ENCODE measurements around the gene MYRF.

MYRF gene

GRCh38 chr11:61828379-61828628 is 75.9 kb downstream of the MYRF start:
- DNase-seq: no peak

- DNase-seq: peak; percentile 31
These were observed 76.4 kb downstream of the MYRF start for GRCh38 chr11:61828629-61829407.

- no peak for DNase-seq
These were observed 77.4 kb downstream of the MYRF start for GRCh38 chr11:61829806-61830205.

GRCh38 chr11:61830237-61831105 is 78.0 kb downstream of the MYRF start:
- DNase-seq: peak; percentile 38

- no peak for DNase-seq
These were observed 79.8 kb downstream of the MYRF start for GRCh38 chr11:61832207-61832606.

- DNase-seq: no peak
These were observed 80.3 kb downstream of the MYRF start for GRCh38 chr11:61832754-61833153.

GRCh38 chr11:61833471-61833870 is 81.0 kb downstream of the MYRF start:
- no peak for DNase-seq

GRCh38 chr11:61833926-61834277 is 81.5 kb downstream of the MYRF start:
- DNase-seq: no peak

- DNase-seq: peak; percentile 74
These were observed 82.0 kb downstream of the MYRF start for GRCh38 chr11:61834278-61835048.

GRCh38 chr11:61836193-61836592 is 83.8 kb downstream of the MYRF start:
- no peak for DNase-seq

- DNase-seq: no peak
These were observed 85.1 kb downstream of the MYRF start for GRCh38 chr11:61837411-61838005.
